ENCODE data around the gene CRYZL1.
"Not testable (repeated sequence)": the region's sequence is repeated elsewhere in the genome, so short reads cannot be mapped to it uniquely, and the experiment has no call there.

Gene CRYZL1

DNA sequence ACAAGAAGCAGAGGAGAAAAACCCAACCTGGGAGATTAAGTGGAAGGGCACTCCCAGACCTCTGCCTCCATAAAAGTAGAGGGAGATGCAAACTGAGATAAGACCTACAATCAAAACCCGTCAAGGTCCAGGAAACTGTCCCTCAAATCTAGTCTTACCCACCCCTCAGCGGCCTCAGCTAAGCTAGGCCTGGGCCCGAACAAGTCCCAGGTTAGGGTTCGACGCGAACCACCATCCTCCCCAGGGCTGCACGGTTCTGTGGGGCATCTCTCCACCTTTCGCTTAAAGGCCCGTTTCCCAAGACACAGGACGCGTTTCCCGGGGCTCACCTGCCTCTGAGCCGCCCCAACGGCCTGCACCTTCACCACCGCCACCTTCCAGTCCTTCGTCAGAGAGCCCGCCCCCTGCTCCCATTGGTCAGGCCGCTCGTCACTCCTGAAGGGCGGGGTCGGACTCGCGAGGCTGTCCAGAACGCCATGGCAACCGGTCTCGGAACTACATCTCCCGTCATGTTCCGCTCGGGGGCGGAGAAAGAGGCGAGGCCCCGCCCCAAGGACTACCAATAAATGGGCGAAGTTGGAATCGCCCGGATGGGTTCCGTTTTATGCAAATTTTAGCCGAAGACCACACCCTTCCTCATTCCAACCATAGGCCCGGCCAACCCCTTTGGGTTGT lies at the start of gene CRYZL1:
Gene CRYZL1 (minus strand): TSS at position 390 of the 675 bp plus-strand sequence. CDS start 10,190 bp downstream, outside the sequence.
- peak; percentile 100 for DNase-seq

DNA sequence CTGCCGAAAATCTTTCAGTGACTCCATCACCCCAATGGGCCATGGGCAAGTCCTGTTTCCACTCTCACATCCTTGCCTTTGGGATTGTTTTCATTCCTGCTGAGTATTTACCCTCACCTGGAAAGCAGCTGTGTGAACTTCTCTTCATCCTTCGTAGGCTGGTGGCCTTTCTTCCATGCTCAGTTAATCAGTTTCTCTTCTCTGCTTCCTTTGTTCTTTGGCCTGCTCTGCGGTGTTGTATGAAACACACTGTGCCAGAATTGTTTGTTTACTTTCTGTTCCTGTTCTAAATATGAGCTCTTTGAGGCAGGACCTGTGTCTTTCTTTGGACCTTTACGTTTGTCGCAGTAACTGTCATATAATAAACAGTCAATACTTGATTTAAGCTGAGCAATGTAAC lies 49.3 kb upstream of the CRYZL1 start:
- no peak for DNase-seq

DNA sequence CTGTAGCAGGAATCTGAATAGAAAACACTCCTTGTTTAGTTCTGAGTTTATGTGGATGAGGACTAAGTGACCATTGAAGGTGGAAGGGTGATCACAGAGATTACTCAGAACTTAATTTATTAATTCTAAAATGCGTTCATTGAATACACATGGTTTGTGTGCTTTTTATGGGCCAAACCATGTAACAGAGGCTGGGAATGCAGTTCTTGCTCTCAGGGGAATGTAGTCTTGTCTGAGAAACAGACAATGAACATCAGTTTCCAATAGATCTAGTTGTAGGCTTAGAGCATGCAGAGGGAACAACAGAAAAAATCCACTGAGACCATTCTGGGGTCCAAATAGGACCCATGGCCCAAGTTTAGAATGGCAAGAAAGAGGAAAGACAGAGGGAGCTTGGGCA lies 46.8 kb upstream of the CRYZL1 start:
- no peak for DNase-seq

DNA sequence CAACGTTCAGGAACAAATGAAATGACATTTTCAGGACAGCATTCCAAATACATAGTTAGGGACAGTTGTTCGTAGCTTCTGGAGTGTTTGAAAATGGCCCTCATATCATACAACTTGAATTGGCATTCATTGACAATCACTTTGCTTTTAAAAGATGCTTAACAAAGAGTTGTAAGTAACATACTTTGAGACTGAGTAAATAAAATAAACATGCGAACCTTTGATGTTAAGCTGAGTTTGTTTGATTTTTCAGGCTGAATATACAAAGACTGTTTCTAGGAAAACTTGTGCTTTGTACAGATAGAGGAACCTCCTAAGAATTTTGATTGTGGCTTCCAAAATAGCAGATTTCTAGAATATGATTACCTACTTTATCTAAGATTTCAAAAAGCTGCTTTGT lies 46.1 kb upstream of the CRYZL1 start:
- no peak for DNase-seq

DNA sequence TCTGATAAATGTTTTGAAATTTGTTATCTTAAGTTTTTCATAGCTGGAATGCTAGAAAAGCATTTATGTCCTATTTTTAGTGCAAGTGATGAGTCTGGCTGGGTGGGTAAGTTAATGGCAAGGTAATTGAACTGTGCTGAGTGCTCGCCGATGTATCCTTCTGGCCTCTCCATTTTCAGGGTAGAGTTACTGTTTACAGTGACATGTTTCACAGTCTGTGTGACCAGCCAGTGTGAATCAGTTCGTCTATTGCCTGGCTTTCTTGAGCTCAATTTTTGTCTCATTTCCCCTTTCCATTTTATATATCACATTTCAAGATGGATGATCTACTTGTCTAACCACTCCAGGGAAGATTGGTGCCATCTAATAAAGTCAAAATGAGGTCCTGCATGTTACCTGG lies 44.8 kb upstream of the CRYZL1 start:
- no peak for DNase-seq

DNA sequence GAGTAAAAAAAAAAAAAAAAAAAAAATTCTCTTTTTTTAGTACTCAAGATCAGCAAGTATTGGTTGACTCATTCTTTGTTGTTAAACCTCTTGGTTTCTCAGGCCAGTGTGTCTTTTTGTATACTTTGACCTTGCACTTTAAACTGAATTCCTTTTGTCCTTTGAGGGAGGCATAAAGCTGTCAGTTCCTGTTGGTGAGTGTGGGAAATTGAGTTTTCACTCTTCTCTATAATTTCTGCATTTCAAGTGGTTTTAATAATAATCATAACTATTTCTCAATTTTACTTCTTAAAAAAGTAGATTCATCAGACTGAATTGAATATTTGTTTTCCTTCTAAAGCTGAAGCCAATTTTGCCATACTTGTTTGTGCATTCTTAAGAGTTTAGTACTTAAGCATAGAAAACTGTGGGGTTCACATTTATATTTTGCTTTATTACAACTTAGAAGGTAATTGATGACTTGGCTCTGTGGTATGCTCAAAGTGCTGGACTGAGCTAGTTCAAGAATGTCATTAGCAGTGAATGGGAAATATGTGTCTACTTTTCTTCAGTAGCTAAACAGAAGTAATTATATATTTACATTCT lies 44.2 kb upstream of the CRYZL1 start:
- DNase-seq, result no peak

DNA sequence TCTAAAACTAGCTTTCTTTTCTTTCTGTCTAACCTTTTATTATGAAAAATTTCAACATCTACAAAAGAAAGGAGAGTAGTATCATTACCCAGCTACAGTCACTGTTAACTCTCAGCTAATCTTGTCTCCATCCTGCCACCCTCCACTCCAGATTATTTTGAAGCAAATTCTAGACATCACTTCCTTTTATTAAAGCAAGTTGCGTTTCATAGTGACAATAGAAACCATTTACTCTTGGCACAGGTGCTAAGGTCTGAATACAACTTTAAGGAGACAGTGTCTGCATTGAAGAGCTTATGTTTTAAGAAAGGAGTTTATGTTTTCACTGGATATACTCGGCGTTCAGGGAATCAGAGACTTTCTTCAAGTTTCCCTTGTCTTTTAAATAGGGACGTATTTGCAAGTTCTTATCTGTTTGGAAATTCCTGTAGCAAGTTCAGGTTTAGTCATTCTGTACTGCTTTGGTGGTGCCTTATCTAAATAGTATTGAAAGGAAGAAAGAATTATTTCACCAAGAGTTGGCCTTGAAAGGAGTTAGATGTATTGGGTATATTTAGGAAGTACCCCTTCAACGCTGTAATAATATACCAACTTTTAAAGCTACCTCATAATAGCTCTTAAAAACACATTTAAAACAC lies 43.5 kb upstream of the CRYZL1 start:
- DNase-seq, result no peak

DNA sequence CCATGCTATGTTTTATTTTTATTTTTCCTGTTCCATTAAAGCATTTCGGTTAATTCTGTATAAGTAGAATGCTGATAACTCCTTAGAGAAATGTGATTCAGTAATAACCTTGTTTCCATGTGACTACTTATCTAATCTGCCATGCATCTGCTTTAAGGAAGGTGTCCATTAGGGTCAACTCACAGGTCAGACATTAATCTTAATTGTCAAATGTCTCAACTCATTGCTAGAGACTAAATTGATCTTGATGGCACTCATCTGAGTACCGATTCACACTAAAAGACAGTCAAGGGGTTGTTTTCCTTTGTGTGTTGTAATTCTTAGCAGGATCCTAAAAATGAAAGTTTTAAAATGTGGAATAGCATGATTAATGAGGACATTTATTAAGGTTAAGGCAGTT lies 42.5 kb upstream of the CRYZL1 start:
- DNase-seq, result no peak

DNA sequence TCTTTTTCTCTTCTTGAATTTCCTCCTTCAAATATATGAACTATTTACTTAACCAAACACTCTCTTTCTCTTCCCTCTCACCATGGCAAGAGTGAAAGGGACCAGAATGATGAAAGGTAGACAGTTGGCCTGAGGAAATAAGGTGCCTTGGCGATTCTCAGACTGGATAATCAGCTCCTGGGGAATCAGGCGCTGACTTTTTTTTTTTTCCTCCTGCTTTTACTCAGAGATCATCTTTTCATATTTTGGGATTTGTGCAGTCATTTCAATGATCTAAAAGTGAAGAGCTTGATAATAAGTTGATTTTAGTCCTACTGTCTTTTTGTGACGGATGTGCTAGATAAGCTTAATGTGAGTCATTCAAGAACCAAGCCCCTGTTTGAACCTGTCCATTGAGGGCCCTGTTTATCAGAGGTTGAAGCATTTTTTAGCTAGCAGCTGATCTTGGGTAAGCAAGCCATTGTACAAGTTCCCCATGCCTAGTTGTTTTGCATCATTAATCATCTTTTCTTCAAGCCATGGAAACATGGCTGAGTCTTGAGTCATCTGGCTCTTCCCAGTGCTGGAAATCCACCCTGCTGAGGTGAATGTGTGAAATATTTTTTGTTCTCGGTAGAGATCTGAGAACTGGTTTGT lies 41.6 kb upstream of the CRYZL1 start:
- no peak for DNase-seq

DNA sequence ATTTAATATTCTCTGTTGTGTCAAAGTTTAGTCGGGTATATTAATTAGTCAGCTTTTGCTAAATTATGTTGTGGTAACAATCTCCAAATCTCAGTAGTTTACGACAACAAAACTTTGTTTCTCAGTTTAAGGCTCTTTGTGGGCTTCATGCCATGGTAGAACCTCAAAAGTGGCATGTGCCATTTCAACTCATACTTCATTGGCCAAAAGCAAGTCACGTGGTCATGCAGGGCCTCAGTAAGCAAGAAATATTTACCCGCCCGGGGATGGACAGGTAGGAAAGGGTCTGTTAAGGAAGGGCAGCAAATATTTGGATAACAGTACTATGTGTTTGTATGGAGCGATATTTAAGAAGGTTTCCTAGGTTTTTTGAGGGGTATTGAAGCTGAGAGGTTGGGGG lies 39.3 kb upstream of the CRYZL1 start:
- no peak for DNase-seq

DNA sequence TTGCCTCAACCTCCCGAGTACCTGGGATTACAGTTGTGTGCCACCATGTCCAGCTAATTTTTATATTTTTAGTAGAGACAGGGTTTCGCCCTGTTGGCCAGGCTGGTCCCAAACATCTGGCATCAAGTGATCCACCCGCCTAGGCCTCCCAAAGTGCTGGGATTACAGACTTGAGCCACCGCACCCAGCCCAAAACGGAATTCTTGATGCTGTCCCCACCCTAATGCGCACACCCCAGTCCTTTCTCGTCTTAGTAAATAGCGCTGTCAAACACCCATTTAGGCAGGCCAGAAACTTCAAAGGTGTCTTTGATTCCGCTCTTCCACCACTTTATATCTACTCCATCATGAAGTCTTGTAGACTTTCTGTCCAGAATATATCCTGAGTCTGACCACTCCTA lies 35.9 kb upstream of the CRYZL1 start:
- no peak for DNase-seq

DNA sequence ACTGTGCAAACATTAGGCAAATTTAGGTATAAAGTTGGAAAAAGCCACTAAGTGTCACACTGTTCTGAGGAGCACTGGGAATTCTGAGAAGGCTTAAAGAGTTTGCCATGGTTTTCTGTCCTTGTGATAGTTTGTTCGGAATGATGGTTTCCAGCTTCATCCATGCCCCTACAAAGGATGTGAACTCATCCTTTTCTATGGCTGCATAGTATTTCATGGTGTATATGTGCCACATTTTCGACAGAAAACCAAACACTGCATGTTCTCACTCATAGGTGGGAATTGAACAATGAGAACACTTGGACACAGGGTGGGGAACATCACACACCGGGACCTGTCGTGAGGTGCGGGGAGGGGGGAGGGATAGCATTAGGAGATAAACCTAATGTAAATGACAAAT lies 35.1 kb upstream of the CRYZL1 start:
- DNase-seq, result not testable (repeated sequence)

DNA sequence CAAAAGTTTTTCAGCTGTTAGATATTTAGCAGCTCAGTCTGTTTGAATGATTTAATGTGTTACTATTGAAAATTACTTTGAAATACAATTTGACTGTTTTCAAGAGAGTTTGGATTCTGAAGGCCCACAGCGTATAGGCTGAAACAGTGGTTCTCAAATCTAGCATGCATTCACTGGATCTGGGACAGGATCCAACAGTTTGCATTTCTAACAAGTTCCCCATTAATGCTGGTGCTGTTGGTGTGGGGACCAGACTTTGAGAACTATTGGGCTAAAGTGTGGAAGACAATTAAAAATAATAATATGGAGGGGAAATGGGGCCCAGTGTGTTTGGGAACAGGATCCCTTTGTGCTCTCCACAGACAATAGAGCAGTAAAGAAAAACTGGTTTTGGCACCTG lies 32.7 kb upstream of the CRYZL1 start:
- no peak for DNase-seq

DNA sequence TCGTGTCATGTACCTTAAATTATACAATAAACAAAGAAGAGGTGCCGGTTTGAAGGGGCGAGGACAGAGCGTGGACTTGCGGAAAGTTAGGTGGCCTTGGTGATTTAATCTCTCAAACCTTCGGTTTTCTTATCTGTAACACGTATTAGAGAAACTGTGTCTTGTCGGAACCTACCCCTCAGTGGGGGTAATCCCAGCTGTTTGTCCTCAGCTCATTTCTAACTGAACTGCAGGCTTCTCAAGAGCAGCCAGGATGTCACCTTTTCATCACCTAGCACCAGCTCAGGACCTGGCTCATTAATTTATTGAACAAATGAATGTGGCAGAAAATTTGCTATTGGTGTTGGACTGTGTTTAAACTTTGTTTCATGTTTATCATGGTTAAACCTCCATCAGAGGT lies 31.9 kb upstream of the CRYZL1 start:
- no peak for DNase-seq

DNA sequence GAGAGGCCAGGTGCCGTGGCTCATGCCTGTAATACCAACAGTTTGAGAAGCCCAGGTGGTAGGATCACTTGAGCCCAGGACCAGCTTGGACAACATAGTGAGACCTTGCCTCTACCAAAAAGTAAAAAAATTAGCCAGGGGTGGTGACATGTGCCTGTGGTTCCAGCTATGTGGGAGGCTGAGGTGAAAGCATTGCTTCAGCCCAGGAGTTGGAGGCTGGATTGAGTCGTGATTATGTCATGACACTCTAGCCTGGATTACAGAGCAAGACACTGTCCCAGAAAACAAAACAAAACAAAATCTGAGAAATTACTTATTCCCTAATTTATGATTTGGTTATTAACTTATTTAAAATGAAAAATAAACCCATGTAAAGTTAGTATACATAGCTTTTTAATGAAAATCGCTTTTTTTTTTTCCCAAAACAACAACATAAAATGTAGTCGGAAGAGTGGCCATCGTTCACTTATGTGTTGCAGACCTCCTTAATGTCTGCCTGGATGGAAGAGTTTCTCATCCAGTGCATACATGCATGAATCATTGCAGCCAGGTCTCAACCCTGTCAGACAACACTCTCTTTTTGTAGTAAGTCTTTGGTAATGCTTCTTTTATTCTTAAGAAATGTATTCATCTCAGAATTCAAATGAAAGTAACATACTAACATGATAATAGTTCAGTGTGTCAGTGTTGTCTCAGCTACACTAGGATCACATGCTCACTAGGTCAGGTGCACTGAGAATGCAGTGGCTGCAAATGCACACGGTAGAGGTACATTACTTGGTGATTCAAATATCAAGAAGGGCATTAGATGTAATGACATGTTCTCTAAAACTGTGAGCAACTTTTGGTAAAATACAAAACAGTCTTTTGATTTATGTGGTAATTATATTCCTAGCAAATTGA lies 28.8 kb upstream of the CRYZL1 start:
- no peak for DNase-seq

DNA sequence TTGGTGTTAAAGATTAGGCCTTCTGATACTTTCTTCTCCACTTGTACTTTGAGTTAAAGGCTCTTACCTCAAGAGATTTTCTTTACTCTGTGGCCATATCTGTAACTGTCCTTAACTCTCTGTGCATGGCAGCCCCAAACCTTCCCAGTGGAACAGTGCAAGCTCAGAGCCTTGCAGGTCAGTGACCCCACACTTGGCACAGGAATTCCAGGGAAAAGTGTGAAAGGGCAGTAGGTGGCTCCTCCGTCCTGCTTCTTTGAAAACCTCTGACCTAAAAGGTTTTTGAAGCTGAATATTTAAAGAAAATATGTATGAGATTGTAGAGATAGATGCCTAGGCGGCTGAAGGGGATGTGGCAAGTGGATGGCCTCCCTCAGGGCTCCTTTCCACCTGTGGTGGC lies 27.1 kb upstream of the CRYZL1 start:
- DNase-seq, result no peak

DNA sequence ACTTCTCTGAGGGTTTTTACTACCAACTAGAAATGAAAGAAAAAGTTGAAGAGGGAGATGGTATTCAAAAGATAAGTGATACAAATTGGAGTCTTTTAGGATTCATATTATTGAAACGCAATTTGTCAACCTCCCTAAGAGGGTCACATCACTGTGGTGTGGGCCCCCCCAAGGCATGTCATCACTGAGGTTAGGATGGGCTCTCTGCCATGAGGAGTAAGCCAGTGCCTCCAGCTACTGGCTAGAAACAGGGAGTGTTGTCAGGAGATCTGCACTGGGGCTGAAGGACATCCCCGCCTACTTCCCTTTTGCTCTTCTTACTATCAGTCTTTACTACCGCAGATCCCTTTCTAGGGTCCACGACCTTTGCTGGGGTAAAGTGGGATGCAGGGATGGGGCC lies 26.6 kb upstream of the CRYZL1 start:
- DNase-seq, result no peak

DNA sequence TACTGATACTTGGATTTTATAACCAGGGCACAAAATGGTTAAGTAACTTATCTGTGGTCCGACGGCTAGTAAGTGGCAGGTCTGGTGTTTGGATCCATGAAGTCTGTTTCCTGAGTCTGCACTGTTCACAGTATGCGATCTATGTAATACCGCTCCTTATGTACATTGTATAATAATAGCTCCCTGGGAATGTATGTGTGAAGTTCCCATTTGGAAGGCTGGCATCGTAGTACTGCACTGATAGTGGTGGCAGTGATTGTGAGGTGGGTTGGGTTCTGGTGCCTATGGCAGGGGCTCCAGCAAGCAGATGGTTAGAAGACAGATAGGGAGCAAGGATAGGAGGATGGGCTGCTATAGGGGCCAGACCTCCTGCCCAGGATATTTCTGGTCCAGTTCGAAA lies 26.1 kb upstream of the CRYZL1 start:
- no peak for DNase-seq

DNA sequence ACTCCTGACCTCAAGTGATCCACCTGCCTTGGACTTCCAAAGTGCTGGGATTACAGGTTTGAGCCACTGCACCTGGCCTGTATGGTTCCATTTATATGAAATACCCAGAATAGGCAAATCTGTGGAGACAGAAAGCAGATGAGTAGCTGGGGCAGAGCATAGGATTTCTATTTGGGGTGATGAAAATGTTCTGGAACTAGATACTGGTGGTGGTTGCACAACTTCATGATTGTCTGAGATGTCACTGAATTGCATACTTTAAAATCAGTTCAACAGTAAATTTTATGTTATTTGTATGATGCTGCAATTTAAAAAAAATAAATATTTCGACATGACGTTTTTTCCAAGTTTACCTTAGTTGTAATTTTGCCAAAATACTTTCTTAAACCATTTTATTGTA lies 24.6 kb upstream of the CRYZL1 start:
- no peak for DNase-seq

DNA sequence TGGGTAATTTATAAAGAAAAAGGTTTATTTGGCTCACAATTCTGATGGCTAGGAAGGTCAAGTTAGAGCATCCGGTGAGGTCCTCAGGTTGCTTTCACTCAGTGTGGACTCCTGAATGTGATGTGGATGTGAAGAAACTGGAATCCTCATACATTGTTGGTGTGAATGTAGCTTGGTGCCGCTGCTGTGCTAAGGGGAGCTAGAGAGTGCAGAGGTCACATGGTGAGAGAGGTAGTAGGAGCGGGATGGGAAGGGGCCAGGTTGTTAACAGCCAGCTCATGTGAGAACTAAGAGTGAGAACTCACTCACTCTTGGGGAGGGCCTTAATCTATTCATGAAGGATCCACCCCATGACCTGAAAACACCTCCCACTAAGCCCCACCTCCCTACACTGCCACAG lies 22.6 kb upstream of the CRYZL1 start:
- no peak for DNase-seq

DNA sequence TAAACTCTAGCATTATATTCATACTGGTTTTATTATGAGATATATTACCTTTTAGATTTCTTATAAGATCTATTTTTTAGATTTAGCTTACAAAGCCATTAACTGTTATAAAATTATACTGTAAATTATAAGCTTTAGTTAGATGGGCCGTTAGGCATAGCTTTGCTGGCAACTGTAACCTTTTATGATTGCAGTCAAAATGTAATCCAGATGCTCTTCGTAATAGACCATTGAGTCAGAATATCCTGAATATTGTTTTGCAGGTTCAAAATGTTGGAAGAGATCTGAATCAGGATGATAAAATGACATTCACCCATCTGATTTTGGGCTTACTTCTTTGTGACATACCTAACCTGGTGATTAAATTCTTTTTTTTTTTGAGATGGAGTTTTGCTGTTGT lies 21.7 kb upstream of the CRYZL1 start:
- no peak for DNase-seq

DNA sequence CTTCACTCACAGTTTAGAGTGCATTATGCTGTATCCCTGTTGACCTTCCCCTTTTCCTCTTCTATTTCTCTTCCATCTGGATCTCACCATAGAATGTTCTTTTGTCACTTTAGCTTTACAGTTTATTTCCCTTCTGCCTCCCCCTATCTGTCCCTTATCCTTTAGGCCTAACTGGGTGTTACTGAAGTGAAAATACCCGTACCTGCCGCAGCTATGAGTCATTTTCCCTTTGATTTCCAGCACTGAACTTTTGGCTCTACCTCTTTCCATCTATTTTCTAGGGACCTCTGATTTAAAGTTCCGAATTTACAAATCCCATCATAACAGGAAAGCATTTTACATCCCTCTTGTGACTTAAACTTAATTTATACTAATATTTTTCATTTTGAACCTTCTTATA lies 20.5 kb upstream of the CRYZL1 start:
- no peak for DNase-seq

DNA sequence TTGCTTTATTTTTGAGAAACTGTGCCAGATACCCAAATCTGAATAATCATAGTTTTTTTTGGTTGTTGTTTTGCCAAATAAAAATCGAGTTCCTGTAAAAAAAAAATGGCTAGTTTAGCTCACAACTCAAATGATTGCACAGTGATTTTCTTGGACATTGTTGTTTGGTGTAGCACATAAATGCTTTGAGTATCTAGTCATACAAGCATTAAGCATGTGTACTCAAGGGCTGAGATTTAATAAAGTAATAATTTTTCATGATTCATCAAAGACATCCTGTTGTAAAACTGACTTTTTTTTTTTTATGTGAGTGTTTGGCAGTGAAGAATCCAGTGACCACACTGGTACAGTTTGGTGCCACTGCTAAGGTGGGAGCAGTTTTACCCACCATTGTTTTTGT lies 19.6 kb upstream of the CRYZL1 start:
- no peak for DNase-seq

Data from activated CD4-positive, alpha-beta T cell treated with anti-CD3 and anti-CD28 coated beads for 4 hours (primary cell).